CD1c-positive myeloid dendritic cell (primary cell): Measurements from ENCODE around the gene LYVE1.

Experiments used
- DNase-seq: peaks from one replicate; pipeline ENCODE4 v3.0.0-alpha.2; 2016; ENCODE audit errors: extremely low spot score

The LYVE1 gene

GRCh38 chr11:10592331-10592730, 23.9 kb upstream of the LYVE1 start:
- DNase-seq: peak; percentile 42

DNA sequence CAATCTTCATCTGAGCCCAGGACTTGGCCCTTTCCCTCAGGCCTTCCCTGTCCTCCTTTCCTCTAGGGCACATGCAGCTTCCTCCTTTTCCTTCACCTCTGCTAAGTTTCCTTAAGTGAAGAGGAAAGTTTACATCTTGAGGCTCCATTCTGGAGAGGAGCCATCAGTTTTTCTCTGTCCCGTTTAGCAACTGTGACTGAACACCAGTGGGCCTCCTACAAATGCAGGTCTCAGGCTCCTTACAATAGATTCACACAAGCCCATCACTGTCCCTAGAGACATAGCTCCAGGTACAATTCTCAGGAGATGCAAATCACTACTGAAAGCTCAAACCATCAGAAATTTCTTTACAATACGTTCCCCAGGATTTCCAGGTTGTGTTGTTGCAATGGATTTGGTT, 23.3 kb upstream of the LYVE1 start:
- no peak for DNase-seq

DNA sequence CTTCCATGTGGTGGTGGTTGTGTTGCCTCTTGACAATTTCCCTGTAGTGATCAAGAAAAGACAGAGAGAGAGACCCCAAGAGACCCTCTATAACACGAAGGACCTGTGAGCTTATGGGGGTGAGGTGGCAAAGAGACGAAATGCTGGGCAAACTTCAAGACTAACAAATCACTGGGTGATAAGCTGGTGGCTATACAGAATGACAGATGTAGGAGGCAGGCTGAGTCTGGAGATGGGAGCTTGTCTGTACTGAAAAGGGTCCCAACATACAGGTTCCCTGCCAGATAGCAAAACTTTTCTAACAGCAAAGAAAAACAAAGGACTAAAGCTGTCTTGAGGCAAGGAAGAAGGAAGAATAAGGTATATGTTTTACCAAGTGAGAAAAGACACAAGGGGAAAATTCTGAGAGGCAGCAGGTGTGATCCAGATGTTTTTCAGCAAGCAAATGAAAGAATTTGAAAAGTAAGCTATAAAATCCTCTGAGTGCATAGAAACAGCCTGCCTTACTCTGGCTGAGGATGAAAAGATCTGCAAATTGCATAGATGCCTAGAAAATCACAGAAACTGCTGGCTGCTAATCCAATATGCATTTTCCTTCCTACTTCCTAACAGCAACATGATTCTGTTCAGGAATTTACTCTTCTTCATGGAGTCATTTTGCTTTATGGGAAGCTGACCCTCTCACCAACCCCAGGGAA, 21.9 kb upstream of the LYVE1 start:
- DNase-seq: no peak

DNA sequence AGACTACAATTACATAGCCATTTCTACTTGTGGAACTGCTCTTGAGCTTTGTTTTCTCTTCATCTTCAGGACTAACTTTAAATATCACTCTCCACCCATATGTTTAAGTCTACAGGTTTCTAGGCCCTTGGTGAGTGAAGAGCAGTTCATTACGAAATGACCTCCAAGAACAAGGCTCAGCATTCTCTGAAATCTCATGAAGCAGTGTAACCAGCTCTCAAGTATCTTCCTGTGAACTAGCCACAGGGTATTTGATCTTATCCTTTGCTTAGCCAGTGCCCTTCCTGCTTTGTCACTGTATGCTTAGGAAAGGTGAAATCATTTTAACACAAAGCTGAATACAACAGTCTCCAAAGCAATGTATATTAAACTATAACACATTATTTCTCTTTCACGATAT, 20.4 kb upstream of the LYVE1 start:
- DNase-seq: no peak

DNA sequence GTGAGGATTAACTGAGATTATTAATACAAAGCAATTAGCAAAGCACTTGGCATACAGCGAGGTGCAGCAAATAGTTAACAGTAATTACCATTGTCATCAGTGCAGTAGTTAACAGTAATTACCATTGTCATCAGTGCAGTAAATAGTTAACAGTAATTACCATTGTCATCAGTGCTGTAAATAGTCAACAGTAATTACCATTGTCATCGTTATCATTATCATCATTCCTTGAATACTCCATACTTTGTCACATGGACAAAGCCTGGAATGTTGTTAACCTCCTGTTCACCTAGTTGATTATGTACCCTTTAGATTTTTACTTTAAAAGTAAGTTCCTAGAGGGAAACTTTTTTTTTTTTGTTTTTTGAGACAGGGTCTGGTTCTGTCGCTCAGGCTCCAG, 19.5 kb upstream of the LYVE1 start:
- no peak for DNase-seq

DNA sequence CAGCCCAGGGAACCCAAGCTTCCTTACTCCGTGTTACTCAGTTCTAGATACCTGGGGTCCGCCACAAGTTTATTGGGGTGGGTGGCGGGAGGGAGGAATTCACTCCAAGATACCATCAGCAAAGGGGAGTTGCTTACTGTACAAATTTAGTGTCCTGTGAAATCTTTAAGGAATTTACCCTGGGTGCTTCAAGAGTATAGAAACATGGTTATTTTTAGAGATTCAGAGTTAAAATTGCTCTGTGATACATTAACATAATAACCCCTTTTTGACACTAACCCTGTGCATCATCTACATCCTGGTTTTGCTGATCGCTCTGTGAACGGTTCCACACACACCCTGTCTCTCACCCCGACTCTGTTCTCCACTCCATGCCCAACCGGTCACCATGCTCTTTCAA, 18.9 kb upstream of the LYVE1 start:
- DNase-seq: no peak

- DNase-seq: no peak
Measured at GRCh38 chr11:10584071-10584501, 15.6 kb upstream of the LYVE1 start.

- peak; percentile 90 for DNase-seq
Measured at GRCh38 chr11:10581481-10582019, 13.1 kb upstream of the LYVE1 start.

DNA sequence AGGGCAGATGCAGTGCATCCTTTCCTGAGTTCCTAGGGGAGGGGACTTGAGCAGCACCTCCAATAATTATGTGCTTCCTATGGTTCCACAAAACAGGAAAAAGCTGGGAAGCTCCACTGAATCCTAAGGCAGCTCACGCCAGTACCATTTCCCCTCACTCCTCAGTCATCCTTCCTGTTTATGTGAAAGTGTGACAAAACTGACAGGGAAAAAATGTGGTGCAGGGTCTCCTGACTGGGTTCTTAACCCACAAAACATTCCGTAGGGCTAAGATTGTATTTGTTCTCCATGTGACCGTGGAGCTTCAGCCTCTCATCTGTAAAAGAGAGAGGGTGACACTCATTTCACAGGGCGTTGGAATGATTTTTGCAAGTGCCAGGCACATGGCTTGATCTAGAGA, 12.2 kb upstream of the LYVE1 start:
- DNase-seq: no peak

GRCh38 chr11:10579700-10580099, 11.2 kb upstream of the LYVE1 start:
- DNase-seq: no peak

DNA sequence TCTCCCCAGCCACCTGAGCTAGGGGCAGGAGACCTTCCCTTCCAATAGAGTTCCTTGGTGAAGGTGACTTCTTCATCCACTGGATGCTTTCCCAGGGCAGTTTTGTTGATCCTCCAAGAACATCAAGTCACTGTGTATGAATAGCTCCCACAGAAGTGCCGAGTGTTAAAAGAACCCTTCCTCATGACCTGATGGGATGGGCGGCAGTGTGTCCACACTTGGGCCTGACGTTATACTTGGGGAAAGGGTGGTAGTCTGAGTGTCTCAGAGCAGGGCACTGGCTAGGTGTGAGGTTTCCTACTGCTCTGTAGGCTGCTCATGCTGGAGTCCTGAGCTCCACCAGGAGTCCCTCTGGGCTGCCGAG, 7.6 kb upstream of the LYVE1 start:
- DNase-seq: no peak

DNA sequence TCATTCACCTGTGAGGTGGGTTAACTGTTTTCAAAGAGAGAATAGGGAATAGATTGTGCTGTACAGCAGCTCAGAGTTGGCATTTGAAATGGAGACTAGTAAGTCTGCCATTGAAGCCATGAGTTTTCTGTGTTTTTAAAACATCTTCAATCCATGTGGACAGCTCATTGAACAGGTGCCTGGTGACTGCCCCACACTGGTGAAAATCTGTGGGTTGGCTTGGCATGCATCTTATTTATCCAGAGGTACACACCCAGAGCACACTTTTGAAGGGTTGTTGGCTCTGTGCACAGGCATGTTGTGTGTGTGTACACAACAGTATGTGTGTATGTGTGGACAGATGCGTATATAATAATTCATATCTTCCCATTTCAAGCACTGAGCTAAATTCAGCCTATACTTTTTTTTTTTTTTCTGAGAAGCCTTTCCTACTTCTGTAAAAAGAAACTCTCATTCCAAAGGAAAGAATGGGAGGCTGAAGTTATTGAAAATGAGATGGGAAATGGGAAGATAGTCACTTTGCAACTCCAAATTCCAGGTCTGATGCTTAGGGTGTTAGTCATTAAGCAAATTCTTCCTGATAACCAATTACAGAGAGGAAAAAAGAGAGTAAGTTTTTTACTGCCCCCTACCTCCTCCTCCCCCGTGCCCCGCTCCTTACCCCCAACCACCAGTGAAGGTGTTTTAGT, 7.0 kb upstream of the LYVE1 start:
- DNase-seq: no peak

DNA sequence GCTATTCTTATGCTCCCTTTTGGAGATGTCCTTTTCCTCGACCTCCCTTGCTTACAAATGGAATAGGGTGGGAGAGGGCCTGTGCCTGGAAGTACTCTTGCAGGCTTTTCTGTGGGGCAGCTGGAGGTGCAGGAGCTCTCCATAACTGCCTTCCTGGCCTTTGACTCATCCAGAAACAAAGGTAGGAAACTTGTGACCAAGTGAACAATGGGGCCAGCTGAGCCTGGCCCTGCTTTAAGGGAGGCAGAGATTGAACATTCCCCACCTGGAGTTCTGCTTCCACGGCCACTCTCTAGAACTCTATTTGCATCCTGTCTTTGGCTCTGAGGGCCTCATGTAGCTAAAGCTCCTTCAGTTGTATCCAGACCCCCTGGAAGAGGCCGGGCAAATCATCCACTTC, 5.1 kb upstream of the LYVE1 start:
- DNase-seq: no peak

- no peak for DNase-seq
Measured at GRCh38 chr11:10573028-10573427, 4.6 kb upstream of the LYVE1 start.

DNA sequence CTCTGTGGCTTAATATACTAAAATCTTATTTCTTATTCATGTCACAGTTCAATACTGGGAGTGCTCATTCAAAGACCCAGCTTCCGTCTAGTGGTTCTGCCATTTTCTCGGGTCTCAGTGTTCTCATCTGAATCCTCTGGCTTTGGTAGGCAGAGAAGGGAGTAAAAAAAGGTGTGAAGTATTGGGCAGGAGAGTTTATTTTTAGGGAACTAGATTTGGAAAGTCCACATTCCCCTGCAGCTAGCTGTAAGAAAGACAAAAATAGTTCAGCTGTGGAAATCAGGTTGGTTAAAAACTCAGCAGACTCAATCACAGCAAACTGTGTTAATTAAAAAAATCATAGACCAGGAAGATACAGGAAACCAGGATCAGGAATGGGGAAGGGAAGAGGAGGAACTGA, 4.1 kb upstream of the LYVE1 start:
- no peak for DNase-seq

DNA sequence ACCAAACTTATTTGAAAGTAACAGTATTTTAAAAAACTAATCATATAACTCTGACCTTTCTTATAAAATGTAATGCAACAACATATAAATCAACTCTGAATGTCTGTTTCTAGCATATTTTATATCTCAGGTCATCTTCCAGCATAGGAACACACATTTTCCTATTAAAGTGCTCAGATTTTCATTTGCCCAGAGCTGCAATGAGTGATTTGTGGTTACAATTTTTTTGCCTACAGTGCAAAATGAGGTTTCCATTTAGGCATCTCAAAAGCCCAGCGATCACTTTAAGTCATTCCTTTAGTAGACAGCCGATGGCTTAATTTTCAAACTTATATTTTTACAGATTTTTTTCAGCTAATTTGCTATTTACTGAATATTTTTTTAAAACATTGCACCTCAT, 1.0 kb downstream of the LYVE1 start:
- DNase-seq: no peak

- no peak for DNase-seq
Measured at GRCh38 chr11:10566257-10566957, 2.1 kb downstream of the LYVE1 start.

- DNase-seq: no peak
Measured at GRCh38 chr11:10565493-10565892, 3.0 kb downstream of the LYVE1 start.

- DNase-seq: no peak
Measured at GRCh38 chr11:10564696-10565318, 3.7 kb downstream of the LYVE1 start.

DNA sequence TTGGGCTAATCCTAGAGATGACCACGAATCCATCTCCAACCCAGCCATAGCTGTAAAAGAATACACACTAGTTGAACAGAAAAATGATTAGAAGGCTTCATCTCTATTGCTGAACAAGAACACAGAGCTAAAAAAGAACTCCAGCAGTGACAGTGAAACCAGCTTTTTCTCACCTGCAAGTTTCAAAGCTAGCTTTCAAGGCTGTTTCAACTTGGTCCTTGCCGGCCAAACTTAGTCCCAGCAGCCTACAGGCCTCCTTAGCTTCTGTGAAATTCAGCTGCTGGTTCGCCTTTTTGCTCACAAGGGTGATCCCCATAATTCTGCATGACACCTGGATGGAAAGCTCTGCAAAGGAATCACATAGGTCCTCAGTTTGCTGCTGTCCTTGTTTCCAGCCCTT, 4.4 kb downstream of the LYVE1 start:
- no peak for DNase-seq

DNA sequence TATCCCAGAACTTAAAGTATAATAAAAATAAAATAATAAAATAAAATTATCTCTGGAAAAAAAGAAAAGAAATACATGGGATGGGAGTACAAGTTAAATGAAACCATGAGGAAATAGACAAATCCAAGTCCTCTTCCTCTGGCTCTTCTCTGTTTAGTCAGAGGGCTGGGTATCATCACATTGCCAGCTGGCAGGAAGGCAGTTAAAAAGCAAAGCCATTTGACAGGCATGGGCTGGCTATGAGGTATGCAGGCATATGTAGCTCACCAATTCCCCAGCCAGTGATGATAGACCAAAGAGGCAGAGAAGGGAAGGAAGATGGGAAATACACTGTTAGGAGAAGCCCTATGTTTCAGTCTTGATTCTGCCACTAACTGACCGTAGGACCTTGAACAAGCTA, 6.5 kb downstream of the LYVE1 start:
- no peak for DNase-seq

GRCh38 chr11:10561043-10561818, 7.2 kb downstream of the LYVE1 start:
- no peak for DNase-seq
